NT2/D1 (cell line): Measurements from ENCODE around the gene AASDH.

Experiments
- SUZ12 ChIP-seq: IDR thresholded peaks from 2 replicates; pipeline ENCODE4 v1.6.1; 2011; ENCODE audit not compliant: insufficient read length, insufficient read depth; ENCODE audit errors: extremely low read depth
- YY1 ChIP-seq: IDR thresholded peaks from 2 replicates; pipeline ENCODE4 v1.6.1; 2011; ENCODE audit not compliant: insufficient read length, insufficient read depth
- ZNF274 ChIP-seq: IDR thresholded peaks from 2 replicates; pipeline ENCODE4 v1.6.1; 2011; ENCODE audit warnings: mild to moderate bottlenecking, low read depth, low read length

GRCh38 chr4:56296526-56296925 is 90.8 kb downstream of the AASDH start:
- TF ChIP-seq YY1 = no peak
- no peak for TF ChIP-seq ZNF274
- no peak for TF ChIP-seq SUZ12
